LNCaP clone FGC (cell line): ENCODE data around the gene PPARG.
"Not testable (repeated sequence)": the region's sequence is repeated elsewhere in the genome, so short reads cannot be mapped to it uniquely, and the experiment has no call there.

Experiments
- DNase-seq: peaks from one replicate; pipeline ENCODE4 v3.0.0-alpha.2; 2011; ENCODE audit warnings: low read depth
- H3K4me3 ChIP-seq: 2 replicates; pipeline ENCODE4 v1.5.1; 2011; ENCODE audit warnings: mild to moderate bottlenecking, low read depth, low read length, control low read depth
- CTCF ChIP-seq: IDR thresholded peaks from 2 replicates; pipeline ENCODE4 v1.5.1; 2012; ENCODE audit warnings: mild to moderate bottlenecking; ENCODE audit not compliant: control insufficient read depth, insufficient read depth; ENCODE audit errors: extremely low read depth

PPARG gene

DNA sequence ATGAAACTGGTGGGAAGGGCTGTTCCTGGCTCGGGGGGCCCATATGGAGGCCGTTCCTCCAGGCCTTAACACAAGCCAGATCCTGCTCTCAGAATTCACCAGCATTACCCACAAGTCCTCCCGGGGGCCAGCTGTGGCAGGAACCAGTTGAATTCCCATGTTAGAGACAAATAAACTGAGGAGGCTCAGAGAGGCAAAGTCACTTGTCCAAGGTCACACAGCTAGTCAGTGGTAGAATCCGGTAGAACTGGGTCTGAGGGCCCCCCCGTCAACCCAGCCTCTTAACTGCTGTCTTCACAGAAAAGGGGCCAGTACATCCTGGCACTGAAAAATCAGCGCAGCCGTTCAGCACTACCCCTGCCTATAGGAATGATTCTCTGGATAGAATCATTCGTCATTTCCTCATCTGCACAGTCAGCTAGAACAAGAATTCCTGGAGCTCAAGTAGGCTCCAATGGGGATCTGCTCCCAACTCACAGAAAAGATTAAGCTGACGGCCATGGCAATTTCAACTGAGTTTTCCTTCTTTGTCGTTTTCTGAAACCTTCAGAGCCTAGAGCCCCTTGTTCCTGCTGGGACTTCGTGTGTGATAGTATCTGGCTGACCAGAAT, 183.2 kb downstream of the PPARG start:
- no peak for TF ChIP-seq CTCF
- H3K4me3 ChIP-seq, result no peak overlapping the region
- no peak for DNase-seq

GRCh38 chr3:12472796-12473195, 183.9 kb downstream of the PPARG start:
- no peak for TF ChIP-seq CTCF
- no peak for DNase-seq
- no peak overlapping the region for H3K4me3 ChIP-seq

- TF ChIP-seq CTCF, result no peak
- no peak overlapping the region for H3K4me3 ChIP-seq
- DNase-seq, result no peak
These were observed 184.6 kb downstream of the PPARG start for GRCh38 chr3:12473511-12473910.

GRCh38 chr3:12476238-12476897, 187.5 kb downstream of the PPARG start:
- no peak overlapping the region for H3K4me3 ChIP-seq
- TF ChIP-seq CTCF, result no peak
- DNase-seq, result no peak

DNA sequence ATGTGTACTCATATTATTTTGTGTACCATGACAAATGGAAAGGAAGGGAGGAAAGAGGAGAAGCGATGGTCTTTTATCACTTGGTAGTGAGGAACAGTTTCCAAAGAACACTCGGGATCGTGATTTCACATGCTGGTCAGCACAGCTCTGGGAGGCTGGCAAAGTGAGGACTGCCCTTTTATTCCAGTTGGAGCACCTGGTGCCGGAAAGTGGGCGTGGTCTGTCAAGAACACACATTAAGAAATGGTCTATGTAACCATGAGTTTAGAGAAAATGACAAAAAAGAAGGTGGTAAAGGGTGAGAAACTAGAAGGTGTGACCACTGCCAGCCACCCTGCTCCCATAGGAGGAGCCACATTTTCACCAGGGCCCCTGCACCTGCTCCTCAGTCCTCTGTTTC, 188.4 kb downstream of the PPARG start:
- no peak for TF ChIP-seq CTCF
- H3K4me3 ChIP-seq, result no peak overlapping the region
- DNase-seq, result no peak

GRCh38 chr3:12478326-12478725, 189.5 kb downstream of the PPARG start:
- H3K4me3 ChIP-seq, result no peak overlapping the region
- TF ChIP-seq CTCF, result no peak
- no peak for DNase-seq

- not testable (repeated sequence) for H3K4me3 ChIP-seq, DNase-seq
These were observed 190.3 kb downstream of the PPARG start for GRCh38 chr3:12479198-12479597.
